NK-92 (cell line): ENCODE results near the gene PHLDA1.

Experiments used
- DNase-seq: peaks from one replicate; lab custom pipeline; 2025; ENCODE audit not compliant: unreplicated experiment; lab: John Stamatoyannopoulos, UW

PHLDA1 gene

DNA sequence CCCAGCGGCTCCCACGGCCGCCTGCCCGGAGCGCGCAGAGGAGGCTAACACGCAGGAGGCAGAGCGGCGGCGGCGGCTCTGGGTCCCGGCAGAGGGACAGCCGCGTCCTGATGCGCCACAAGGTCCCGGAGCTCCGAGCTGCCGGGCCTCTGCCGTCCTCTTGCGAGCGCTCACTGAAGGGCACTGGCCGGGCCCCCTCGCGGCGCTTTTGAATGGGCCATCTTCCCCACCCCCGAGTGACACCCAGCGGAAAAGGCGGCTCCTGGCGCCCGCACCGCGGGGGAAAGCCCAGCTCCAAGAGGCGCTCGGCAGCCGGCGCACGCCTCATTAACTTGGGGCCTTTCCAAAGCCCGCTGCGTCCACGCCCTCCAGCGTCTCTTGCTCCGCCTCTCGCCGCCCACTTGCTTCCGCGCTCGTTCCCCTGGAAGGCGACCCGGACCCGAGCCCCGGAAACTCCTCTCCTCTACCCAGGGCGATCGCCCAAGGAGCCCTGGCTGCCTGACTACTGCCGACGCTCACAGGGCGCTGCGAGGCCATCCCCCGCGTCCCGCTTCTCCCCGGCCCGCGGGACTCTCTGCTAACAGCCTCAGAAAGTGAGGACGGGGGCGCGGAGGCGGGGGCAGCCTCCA lies at the start of gene PHLDA1:
Gene PHLDA1, minus strand, starts transcription at position 363 of the 629 bp plus-strand sequence.
- DNase-seq = peak; percentile 26

DNA sequence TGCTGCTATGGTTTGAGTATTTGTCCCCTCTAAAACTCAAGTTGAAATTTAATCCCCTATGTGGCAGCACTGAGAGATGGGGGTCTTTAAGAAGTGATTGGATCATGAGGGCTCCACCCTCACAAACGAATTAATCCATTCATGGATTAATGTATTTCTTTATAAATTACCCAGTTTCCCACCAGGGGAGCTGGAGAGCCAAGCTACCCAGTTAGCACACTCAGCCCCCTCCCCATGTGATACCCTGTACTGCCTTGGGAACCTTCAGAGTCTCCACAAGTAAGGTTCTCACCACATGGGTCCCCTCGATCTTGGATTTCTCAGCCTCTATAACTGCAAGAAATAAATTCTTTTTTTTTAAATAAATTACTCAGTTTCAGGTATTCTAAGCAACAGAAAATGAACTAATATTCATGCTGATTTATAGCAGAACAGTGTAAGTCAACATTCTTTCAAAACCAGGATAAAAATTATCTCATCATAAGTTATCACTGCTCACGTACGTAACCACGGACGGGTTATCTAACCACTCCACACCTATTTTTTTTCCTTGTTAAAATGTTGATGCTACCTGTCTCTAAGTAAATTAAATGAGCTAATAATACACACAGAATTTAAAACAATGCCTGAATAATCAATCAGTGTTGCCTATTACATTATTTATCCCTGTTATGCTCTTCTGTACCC lies 49.3 kb upstream of the PHLDA1 start:
- no peak for DNase-seq

DNA sequence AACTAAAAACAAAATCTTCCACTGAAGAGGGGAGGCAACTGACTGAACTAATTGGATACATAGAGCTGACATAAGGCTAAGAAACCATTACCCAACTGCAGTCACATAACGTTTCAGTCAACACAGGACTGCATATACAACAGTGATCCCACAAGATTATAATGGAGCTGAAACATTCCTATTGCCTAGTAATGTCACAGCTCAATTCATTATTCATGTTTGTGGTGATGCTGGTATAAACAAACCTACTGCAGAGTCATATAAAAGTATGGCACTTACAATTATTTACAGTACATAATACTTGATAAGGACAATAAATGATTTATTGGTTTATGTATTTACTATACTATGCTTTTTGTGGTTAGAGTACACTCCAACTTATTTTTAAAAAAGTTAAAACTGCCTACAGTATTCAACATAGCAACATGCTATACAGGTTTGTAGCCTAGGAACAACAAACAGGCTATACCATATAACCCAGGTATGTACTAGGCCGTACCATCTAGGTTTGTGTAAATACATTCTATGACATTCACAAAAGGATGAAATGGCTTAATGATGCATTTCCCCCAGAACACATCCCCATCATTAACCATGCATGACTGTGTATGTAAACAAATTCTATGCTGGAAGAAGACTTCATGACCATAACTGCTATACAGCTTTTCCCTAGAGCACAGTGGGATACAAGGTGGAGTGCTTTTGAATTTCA lies 48.6 kb upstream of the PHLDA1 start:
- DNase-seq = no peak

DNA sequence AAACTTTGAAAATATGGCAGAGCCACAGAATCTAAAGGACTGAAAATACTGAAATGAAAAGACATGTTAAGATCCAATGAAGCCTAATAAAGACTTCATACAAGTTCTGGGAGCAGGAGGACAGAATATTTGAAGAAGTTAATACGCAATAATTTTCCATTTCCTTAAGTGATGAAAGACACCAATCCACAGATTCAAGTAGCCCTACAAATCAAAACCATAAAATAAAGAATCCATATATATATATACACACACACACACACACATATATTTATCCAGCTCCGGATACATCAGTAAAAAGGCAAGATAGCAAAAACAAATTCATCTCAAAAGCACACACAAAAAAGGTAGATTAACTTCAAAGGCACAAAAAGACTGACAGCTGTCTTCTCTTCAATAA lies 47.2 kb upstream of the PHLDA1 start:
- no peak for DNase-seq

DNA sequence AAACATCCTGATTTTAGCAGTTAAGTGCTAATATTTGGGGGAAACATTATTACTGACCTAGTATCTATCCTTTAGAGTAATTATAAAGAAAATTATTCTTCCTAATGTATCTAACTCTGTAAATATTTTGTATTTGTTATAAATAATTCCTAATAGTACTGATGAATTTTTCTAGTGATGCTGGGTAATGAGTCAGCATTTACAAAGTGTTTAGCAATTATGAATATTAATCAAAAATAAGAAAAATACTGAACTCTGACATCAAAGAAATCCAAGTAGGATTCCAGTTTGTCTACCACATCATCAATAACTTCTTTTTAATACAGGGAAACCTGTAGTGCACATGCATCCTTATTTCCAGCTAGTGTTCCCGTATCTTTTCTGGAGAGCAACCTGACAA lies 43.9 kb upstream of the PHLDA1 start:
- no peak for DNase-seq

DNA sequence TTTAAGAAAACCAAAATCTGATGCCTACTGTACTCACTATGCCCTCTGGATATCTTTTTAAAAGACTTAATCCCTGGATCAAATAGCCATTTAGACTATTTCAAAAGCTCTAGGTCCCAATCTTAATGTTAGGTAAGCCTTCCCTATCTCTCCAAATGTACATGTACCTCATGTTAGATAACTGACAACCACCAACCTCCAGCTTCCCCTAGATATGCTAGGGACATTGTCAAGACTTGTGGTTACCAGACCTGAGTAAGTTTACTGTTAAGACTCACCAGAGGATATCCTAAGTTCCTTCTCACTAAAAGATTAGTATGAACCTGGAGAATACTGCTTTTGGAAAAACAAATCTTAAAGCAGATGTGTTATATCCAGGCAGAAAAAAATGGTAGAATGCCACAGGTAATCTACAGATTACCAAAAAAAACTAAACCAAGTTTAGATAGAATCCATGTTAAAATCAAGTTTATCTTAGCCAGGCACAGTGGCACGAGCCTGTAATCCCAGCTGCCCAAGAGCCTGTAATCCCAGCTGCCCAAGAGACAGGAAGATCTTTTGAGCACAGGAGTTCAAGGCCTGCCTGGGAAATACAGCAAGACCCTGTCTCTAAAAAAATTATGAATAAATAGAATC lies 43.2 kb upstream of the PHLDA1 start:
- no peak for DNase-seq

DNA sequence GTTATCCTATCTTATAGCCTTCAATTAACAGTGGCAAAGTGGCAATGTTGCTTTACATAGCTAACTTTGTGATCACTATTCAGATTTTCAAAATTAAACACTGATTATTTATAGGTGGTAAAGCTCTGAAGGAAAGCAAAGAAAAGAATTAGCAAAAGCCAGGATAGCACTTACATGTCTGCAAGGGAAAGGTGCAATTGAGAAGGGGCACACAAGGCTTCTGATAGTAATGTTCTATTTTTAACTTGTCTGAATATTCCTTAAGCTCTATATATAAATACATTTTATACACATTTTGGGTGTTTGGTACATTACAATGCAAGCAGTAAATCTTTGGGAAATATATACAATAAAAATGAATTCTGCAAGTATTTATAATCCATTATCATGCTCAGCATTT lies 42.0 kb upstream of the PHLDA1 start:
- DNase-seq = no peak

DNA sequence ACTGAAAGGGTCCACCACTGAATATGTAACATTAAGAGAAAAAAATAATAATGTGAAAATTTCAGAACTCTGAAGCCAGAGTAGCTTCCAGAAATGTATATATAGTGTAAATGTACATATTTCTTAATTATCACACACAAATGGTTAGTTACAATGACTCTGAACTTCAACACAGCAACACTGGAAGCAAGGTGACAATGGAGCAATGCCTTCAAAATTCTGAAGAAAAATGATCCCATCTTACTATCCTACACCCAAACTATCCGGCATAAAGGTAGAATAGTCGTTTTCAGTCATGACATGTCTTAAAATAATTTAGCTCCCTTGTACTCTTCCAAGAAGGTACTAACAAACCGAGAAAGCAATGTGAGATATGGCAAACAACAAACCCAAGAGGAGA lies 41.0 kb upstream of the PHLDA1 start:
- DNase-seq = no peak

DNA sequence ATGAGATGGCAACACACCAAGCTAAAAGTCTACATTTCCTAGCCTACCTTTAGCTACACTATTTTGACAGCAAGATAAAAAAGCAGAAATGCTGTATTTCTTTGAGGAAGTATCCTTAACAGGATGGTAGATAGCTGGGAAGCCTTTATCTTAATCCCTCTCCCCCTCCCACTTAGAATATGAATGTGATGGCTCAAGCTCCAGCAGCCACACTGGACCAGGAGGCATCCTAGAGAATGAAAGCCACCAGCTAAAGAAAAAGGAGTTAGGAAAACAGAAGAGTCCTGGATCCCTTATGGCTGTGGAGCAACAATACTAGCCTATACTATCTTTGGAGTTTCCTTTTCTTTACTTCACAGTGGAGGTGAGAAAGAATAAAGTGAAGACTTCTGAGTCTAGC lies 37.8 kb upstream of the PHLDA1 start:
- DNase-seq = no peak

DNA sequence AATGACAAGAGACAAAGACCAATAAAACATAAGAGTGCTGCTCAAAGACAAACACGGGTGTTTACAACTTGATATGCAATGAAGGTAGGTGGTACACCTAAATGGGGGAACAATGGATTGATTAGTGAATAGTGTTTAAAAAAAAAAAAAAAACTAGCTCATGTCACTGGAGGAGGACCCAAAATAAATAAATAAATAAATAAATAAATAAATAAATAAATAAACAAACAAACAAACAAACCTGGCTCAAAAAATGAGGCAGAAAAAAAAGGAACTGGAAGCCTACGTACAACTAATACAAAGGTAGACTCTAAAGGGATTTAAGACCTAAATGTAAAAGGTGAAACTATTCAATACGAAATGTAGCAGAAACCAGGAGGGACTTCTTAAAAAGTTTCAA lies 34.3 kb upstream of the PHLDA1 start:
- DNase-seq = no peak

DNA sequence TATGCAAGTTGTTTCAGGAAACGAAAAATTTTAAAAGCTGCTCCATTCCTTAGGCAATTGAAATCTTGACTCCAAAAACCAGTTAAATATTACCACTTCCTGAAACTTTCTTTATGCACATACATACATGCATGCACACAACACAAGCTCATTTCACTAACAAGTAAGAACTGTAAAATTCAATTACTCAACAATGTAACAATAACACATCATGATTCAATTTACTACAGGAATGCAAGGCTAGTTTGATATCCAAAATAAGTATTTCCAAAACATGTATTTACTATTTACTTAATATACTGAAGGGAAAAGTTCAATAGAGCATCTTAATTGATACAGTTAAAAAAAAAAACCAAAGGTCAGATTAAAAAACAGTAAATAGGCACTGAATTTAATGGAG lies 33.3 kb upstream of the PHLDA1 start:
- no peak for DNase-seq

DNA sequence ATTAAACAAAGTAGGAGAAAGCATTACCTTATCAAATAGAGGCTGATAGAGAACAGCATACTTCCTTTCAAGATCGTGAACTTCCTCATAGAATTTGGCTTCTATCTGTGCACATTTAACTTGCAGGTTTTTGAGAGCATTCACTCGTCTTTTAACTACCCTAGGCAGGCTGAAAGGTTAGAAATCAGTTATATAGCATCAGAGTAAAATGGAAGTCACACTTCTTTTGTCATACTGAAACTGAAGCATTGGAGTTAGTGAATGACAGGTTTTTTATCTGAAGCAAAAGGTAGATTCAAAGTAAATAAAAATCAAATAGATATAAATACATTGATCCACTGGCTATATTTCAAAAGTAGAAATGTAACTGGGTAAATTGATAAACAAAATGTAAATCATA lies 28.5 kb upstream of the PHLDA1 start:
- DNase-seq = no peak

DNA sequence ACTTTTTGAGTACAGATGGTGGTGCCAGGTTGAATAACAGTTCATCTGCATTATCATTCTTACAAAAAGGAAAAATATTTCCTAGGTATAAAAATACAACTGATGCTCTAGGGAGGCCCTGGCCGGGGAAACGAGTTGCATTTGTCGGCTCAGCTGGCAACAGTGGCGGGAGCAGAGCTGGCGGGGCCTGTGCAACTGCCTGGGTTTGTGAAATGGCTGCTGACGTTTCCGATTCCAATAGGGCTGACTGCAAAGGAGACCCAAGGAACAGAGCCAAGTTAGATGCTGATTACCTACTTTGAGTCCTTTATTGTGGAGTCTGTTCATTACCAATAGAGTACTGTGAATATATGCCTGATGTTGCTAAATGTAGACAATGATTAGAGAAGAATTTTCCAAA lies 25.8 kb upstream of the PHLDA1 start:
- DNase-seq = no peak

DNA sequence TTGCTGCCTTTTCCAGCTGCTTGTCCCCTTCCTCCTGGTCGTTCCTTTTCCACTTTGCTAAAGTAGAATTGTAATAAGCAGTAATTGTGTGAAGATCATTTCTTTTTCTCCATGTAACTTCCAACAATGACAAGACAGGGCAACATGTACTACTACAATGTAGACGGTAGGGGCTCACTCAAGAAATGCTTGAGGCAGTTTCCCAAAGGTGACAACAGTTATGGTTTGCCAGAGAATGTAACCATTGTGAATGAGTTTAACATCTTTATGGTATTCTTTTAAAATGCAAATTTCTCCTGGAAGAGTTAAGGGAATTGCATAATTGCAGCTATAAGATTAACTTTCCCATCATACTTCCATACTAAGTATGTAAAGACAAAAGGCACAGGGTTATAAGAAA lies 23.8 kb upstream of the PHLDA1 start:
- no peak for DNase-seq

DNA sequence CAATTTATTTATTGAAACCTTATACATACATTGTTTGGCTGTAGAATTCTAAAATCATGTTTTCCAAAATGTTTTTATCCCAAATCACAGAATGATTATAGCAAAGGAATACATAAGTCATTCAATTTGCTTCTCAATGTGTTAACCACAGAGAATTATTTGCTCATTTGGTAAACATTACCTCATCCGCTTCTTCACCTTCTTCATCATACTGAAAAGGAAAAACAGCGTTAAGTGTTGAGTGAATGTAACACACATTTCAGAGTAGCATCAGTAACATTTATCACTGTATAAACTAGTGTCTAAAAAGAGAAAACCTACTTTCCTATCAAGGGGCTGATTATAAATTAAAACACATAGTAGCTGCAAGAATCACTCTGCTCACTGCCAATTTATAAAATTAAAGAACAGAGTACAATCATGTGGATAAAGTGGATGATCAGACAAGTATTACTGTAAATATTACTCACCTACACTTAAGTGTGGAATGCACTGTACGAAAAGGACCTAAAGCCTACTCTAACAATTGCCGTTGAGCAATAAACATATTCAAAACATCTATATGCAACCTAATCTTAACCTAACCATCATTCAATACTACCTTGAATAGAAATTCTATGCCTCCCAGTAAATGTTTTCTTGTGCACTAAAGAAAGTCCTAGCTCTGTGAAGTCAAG lies 18.1 kb upstream of the PHLDA1 start:
- DNase-seq = no peak

DNA sequence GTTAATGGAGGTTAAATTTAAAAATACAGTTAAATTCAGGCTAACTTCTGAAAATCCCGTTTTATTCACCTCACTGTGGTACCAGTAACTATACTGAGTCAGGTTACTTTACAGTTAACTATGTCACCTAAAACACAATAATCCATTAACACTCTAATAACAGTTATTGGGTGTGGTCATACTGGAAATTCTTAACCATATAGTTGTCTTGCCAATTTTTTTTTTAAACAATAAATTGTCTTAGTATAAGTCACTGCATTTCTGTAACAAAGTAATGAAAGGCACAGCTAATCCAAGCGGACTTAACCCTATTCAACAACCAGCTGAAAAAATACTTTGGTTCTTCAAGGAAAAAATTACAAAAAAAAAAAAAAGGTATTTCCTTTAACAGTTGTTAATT lies 16.2 kb upstream of the PHLDA1 start:
- no peak for DNase-seq

DNA sequence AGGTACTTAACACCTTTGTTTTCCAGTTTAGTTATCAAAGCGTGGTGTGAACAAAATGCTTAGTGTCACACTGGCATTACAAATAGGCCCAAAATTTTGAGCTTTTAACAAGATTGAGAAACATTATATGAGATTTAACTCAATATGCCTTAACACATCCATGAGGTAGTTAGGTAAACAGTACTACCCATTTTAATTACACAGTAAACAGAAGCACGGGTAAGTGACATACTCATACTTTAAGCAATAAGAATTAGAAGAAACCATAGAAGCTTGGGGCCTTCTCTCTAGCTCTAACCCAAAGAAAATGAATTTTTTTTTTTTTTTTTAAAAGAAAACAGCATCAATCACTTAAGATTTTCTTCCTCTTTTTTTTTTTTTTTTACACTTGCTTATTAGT lies 15.5 kb upstream of the PHLDA1 start:
- DNase-seq = no peak

DNA sequence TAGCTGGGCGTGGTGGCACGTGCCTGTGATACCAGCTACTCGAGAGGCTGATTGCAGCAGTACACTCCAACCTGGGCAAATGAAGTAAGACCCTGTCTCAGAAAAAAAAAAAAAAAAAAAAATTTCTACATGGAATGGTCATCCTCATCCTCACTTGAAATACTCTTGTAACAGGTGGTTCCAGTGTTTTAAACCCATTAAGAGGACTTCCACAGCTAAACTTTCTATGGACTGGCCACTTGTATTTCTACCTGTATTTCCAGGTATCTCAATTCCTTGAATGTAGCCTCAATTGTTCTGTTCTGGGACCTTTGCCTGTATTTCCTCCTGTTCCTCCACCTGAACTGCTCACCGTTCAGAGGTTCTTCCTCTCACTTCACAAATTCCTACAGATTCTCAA lies 11.8 kb upstream of the PHLDA1 start:
- DNase-seq = no peak

DNA sequence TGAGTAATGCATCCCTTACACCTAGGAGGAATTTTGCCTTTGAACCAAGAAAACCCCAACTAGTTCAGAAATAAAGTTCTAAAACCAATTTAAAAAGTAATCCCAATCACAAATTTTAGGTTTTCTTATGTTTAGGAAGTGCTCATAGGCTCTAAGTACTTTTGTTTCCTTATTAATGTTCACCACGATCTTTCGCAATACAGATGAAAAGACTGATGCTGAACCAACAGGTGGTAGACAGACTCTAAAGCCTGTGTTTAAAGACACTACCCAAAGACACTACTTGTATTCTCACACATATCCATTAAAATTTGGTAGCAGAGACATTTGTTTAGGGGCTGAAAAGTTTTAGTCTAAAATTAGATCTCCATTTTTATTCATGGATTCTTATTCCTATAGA lies 10.6 kb upstream of the PHLDA1 start:
- no peak for DNase-seq

DNA sequence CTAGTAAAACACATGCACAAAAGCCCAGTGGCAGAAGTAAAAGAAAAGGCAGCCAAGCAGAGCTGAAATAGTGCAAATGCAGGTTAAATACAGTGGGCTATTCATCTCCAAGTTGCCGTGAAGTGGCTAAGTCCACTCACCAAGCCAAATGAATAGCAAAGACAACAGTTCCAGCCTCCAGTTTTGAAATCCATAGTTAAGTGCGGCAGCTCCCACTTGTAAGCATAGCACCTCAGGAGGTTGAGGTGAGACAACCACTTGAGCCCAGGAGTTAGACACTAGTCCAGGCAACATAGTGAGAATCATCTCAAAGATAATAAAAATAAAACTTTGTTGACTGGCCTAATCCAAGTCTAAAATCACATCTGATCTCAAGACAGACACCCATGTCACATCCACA lies 9.8 kb upstream of the PHLDA1 start:
- no peak for DNase-seq

DNA sequence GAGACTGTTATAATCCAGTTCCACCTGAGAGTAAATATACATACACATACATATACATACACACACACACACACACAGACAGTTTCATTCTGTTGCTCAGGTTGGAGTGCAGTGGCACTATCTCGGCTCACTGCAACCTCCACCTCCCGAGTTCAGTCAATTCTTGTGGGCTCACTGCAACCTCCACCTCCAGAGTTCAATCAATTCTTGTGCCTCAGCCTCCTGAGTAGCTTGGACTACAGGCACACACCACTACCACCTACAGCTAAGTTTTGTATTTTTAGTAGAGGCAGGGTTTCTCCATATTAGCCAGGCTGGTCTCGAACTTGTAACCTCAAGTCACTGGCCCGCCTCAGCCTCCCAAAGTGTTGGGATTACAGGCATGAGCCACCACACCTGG lies 8.9 kb upstream of the PHLDA1 start:
- no peak for DNase-seq

DNA sequence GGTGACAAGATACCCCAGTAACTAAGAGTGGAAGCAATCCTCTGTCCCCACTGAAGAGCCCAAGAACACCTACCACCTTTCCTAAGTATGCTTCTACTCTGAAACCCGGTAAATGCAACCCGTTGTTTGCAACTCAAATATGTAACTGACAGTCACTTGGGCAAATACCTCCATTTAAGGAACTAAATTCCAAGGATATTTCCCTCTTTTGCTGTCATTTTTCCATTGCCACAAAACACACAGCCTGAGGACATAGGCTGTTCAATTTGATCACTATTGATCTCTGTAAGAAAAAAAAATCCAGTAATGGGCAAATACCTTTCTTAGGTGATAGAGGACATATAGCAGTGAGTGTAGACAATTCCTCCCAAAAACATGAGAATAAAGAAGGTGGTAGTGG lies 6.6 kb upstream of the PHLDA1 start:
- DNase-seq = no peak
